Measurements from ENCODE around the gene PDE6A. TPM values are rescaled to one million over a fixed set of nuclear protein-coding genes. Genes with fewer than 3 reads are reported as not detected.
A peak's percentile ranks its signal among the peaks of the same experiment; 100 is the strongest.

Gene PDE6A
- total and polyA plus RNA-seq, 9 of the 15 experiments (the other 6 are each of a cell fraction or from before 2014, with no cell fraction given): 0.01 to 0.04 (median 0.01) TPM; not detected in 6

DNA sequence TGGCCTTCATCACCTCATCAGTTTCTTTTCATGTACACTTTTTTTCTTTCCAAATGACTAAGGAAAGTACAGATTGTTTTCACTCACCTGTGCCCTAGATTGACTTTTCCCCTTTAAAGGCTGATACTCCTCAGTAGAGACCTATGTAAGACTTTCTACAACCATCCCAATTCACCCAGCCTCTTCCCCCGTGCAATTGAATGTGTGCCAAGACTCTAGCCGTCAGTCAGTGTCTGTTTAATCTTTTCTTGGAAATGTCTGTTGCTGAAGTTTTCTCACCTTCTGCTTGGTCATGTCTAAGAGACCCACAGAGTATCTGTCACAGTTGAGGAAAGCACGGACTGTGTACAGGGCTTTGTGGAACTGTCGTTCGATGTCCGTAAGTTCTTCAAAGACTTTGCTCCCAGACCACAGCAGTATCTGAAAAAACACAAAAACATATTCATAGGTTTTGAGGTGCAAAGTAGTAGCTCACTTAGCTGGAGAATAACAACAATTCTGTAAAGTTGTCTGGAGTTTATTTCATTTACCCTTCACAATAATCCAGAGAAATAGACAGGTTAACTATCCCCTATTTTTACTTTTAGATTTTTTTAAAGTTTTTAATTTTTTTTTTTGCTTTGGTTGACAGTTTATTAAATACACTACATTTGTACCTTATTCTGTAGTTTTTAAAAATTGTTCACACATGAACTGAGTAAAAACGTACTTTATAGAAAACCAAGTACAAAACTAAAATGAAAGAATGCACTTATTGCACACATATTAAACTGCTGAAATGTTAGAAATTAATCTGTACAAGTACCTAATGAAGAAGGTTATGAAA is 13.6 kb downstream of the PDE6A start (continued):
- no peak for TF ChIP-seq ZMIZ1 (IDR thresholded peaks at IDR 0.05; ENCODE audit: low read depth in 2 of 2, low read length in 2 of 2)
- TF ChIP-seq NFXL1 (CRISPR knock-in tag; IDR thresholded peaks at IDR 0.05): no peak
- TF ChIP-seq THRAP3 (IDR thresholded peaks at IDR 0.05; ENCODE audit: borderline replicate concordance): no peak
- no peak for TF ChIP-seq ZNF197 (CRISPR knock-in tag; IDR thresholded peaks at IDR 0.05; ENCODE audit: low read depth)
- TF ChIP-seq ZNF561 (CRISPR knock-in tag; conservative IDR thresholded peaks at IDR 0.05): no peak
- TF ChIP-seq ZNF217 (CRISPR knock-in tag; IDR thresholded peaks at IDR 0.05): no peak
- TF ChIP-seq, protein P1, sequence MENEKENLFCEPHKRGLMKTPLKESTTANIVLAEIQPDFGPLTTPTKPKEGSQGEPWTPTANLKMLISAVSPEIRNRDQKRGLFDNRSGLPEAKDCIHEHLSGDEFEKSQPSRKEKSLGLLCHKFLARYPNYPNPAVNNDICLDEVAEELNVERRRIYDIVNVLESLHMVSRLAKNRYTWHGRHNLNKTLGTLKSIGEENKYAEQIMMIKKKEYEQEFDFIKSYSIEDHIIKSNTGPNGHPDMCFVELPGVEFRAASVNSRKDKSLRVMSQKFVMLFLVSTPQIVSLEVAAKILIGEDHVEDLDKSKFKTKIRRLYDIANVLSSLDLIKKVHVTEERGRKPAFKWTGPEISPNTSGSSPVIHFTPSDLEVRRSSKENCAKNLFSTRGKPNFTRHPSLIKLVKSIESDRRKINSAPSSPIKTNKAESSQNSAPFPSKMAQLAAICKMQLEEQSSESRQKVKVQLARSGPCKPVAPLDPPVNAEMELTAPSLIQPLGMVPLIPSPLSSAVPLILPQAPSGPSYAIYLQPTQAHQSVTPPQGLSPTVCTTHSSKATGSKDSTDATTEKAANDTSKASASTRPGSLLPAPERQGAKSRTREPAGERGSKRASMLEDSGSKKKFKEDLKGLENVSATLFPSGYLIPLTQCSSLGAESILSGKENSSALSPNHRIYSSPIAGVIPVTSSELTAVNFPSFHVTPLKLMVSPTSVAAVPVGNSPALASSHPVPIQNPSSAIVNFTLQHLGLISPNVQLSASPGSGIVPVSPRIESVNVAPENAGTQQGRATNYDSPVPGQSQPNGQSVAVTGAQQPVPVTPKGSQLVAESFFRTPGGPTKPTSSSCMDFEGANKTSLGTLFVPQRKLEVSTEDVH (IDR thresholded peaks at IDR 0.05; ENCODE audit: low read depth, partially characterized antibody): peak; percentile 27
- TF ChIP-seq, protein P2, sequence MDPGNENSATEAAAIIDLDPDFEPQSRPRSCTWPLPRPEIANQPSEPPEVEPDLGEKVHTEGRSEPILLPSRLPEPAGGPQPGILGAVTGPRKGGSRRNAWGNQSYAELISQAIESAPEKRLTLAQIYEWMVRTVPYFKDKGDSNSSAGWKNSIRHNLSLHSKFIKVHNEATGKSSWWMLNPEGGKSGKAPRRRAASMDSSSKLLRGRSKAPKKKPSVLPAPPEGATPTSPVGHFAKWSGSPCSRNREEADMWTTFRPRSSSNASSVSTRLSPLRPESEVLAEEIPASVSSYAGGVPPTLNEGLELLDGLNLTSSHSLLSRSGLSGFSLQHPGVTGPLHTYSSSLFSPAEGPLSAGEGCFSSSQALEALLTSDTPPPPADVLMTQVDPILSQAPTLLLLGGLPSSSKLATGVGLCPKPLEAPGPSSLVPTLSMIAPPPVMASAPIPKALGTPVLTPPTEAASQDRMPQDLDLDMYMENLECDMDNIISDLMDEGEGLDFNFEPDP (CRISPR knock-in tag; IDR thresholded peaks at IDR 0.05): no peak
- TF ChIP-seq ZSCAN29 (IDR thresholded peaks at IDR 0.05): no peak
- TF ChIP-seq ATF2 (CRISPR knock-in tag; IDR thresholded peaks at IDR 0.05): no peak
- TF ChIP-seq ZNF354B (CRISPR knock-in tag; IDR thresholded peaks at IDR 0.05): no peak
- TF ChIP-seq BRCA1 (IDR thresholded peaks at IDR 0.05): no peak
- no peak for TF ChIP-seq BRCA1 (CRISPR knock-in tag; IDR thresholded peaks at IDR 0.05)
- TF ChIP-seq SRSF9 (IDR thresholded peaks at IDR 0.05; ENCODE audit: borderline replicate concordance, low read depth, low read length): no peak
- TF ChIP-seq, protein P3, sequence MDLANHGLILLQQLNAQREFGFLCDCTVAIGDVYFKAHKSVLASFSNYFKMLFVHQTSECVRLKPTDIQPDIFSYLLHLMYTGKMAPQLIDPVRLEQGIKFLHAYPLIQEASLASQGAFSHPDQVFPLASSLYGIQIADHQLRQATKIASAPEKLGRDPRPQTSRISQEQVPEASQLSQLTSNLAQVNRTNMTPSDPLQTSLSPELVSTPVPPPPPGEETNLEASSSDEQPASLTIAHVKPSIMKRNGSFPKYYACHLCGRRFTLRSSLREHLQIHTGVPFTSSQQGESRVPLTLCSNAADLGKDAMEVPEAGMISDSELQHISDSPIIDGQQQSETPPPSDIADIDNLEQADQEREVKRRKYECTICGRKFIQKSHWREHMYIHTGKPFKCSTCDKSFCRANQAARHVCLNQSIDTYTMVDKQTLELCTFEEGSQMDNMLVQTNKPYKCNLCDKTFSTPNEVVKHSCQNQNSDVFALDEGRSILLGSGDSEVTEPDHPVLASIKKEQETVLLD (IDR thresholded peaks at IDR 0.05): no peak; the same call in 1 of the 2 replicates
